A673 (cell line): ENCODE results near the gene SAMD13. TPM values are rescaled to one million over a fixed set of nuclear protein-coding genes. Genes with fewer than 3 reads are reported as not detected.
A peak's percentile ranks its signal among the peaks of the same experiment; 100 is the strongest.

Source experiments
- BruUV-seq: library from RNA; stranded (reverse); fragments of 400-500 nt; replicated peaks from 2 replicates; lab custom pipeline; 2021; lab: Mats Ljungman, UMichigan
- CTCF ChIA-PET: fragments of 300-600 bp; sonication (Branson Sonifier 250); formaldehyde crosslinking; loops from one replicate; lab custom pipeline; 2022; ENCODE audit warnings: antibody characterized with exemption; lab: Charles Lee
- POLR2A ChIA-PET: fragments of 300-600 bp; sonication (Branson Sonifier 250); formaldehyde crosslinking; loops from one replicate; lab custom pipeline; 2022; ENCODE audit warnings: antibody characterized with exemption; ENCODE audit not compliant: low non-redundant PET; lab: Charles Lee
- DNase-seq: peaks from one replicate; pipeline ENCODE4 v3.0.0-alpha.2; 2015; ENCODE audit warnings: low spot score
- H3K27ac ChIP-seq: fragments of 200-600 bp; sonication (generic); 2 replicates; pipeline ENCODE4 v1.5.1; 2016; ENCODE audit warnings: mixed run types, low read depth, mild to moderate bottlenecking, mixed read lengths, antibody characterized with exemption, low read length; ENCODE audit not compliant: poor library complexity, severe bottlenecking
- H3K27me3 ChIP-seq: fragments of 200-600 bp; sonication (generic); replicated peaks from 2 replicates; pipeline ENCODE4 v1.6.1; 2017; ENCODE audit warnings: mixed run types, low read depth, mild to moderate bottlenecking, mixed read lengths, antibody characterized with exemption, low read length; ENCODE audit not compliant: insufficient read depth, poor library complexity
- H3K36me3 ChIP-seq: fragments of 200-600 bp; sonication (generic); 2 replicates; pipeline ENCODE4 v1.6.1; 2016; ENCODE audit warnings: mixed run types, mild to moderate bottlenecking, mixed read lengths, antibody characterized with exemption, low read length; ENCODE audit not compliant: insufficient read depth, poor library complexity, severe bottlenecking
- H3K4me1 ChIP-seq: fragments of 200-600 bp; sonication (generic); 2 replicates; pipeline ENCODE4 v1.6.1; 2017; ENCODE audit warnings: mixed run types, mild to moderate bottlenecking, mixed read lengths, antibody characterized with exemption, low read length; ENCODE audit not compliant: insufficient read depth, poor library complexity, severe bottlenecking
- H3K4me3 ChIP-seq: fragments of 200-600 bp; sonication (generic); 2 replicates; pipeline ENCODE4 v1.5.1; 2016; ENCODE audit warnings: low read depth, mixed run types, mild to moderate bottlenecking, mixed read lengths, low read length; ENCODE audit not compliant: poor library complexity, severe bottlenecking
- H3K9me3 ChIP-seq: fragments of 200-600 bp; sonication (generic); 2 replicates; pipeline ENCODE4 v1.6.1; 2016; ENCODE audit warnings: mixed run types, low read depth, mild to moderate bottlenecking, mixed read lengths, antibody characterized with exemption, low read length; ENCODE audit not compliant: poor library complexity, severe bottlenecking
- EZH2 ChIP-seq: fragments of 200-600 bp; sonication (generic); IDR thresholded peaks from 2 replicates; pipeline ENCODE4 v1.6.1; 2017; ENCODE audit warnings: borderline replicate concordance, low read depth, mild to moderate bottlenecking, mixed read lengths, antibody characterized with exemption, low read length; ENCODE audit not compliant: poor library complexity, severe bottlenecking
- intact Hi-C: fragments of 100-400 bp; cut with micrococcal nuclease; formaldehyde crosslinking; loops from one replicate; pipeline ENCODE4 v1.10.0; 2022; ENCODE audit not compliant: unreplicated experiment
- total RNA-seq: library from RNA; stranded (reverse); gene quantifications from 2 replicates; pipeline ENCODE4 v1.2.3, GENCODE V29; 2021
- TF ChIP-seq, protein P1 (sequence below): fragments of 300-800, 200-600 bp; sonication (generic); conservative IDR thresholded peaks from 2 replicates; pipeline ENCODE4 v1.5.1; 2017; ENCODE audit warnings: low read depth, mild to moderate bottlenecking, antibody characterized with exemption, low read length, moderate library complexity, mixed read lengths

SAMD13 gene
- total RNA-seq, 1 experiment from 2014 or later = 1.2 TPM

DNA sequence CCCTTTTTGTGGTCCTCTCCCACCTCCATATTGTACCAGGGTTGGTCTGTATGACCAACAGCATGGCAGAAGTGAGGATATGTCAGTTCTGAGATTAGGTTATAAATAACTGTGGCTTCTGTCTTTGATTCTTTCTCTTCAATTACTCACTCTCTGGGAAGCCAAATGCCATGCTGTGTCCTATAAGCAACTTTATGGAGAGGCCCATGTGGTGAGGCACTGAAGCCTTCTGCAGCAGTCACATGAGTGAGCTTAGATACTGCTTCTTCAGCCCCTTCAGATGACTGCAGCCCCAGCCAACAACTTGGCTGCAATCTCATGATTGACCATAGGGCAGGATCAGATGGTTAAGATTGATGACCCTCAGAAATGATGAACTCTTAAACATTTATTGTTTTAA lies 34.0 kb upstream of the SAMD13 start:
- Histone ChIP-seq H3K9me3 (no peaks in the 10 kb centered on the region), H3K27ac (no peak overlapping the region), H3K36me3 (no peaks in the 10 kb centered on the region), H3K4me3 (no peak overlapping the region), H3K27me3 (no peaks in the 10 kb centered on the region), H3K4me1 (no peaks in the 10 kb centered on the region)
- peak; percentile 2 for DNase-seq
- no TSS peak for BruUV-seq
- TF ChIP-seq EZH2 = no peak
- TF ChIP-seq, protein P1, sequence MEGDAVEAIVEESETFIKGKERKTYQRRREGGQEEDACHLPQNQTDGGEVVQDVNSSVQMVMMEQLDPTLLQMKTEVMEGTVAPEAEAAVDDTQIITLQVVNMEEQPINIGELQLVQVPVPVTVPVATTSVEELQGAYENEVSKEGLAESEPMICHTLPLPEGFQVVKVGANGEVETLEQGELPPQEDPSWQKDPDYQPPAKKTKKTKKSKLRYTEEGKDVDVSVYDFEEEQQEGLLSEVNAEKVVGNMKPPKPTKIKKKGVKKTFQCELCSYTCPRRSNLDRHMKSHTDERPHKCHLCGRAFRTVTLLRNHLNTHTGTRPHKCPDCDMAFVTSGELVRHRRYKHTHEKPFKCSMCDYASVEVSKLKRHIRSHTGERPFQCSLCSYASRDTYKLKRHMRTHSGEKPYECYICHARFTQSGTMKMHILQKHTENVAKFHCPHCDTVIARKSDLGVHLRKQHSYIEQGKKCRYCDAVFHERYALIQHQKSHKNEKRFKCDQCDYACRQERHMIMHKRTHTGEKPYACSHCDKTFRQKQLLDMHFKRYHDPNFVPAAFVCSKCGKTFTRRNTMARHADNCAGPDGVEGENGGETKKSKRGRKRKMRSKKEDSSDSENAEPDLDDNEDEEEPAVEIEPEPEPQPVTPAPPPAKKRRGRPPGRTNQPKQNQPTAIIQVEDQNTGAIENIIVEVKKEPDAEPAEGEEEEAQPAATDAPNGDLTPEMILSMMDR = no peak
- intact Hi-C loops = no loop called here
- ChIA-PET CTCF (no interaction called here), POLR2A (no interaction called here)

DNA sequence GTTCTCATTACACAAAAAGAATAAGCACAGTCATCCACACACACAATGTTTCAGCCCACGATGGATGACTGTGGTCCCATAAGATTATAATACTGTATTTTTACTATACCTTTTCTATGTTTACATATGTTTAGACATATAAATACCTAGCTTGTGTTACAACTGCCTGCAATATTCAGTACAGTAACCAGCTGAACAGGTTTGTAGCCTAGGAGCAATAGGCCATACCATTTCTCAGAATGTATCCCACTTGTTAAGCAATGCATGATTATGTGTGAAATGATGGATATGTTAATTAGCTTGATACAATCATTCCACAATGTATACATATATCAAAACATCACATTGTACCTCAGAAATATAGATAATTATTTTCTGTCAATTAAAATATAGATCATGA lies 33.2 kb upstream of the SAMD13 start:
- H3K4me3 ChIP-seq = no peak overlapping the region
- no peak for TF ChIP-seq EZH2
- TF ChIP-seq, protein P1 = no peak
- intact Hi-C loops = no loop called here
- H3K4me1 ChIP-seq = no peaks in the 10 kb centered on the region
- H3K27me3 ChIP-seq = no peaks in the 10 kb centered on the region
- DNase-seq = no peak
- no peaks in the 10 kb centered on the region for H3K36me3 ChIP-seq
- ChIA-PET CTCF (no interaction called here), POLR2A (no interaction called here)
- H3K27ac ChIP-seq = no peak overlapping the region
- no peaks in the 10 kb centered on the region for H3K9me3 ChIP-seq
- no TSS peak for BruUV-seq

DNA sequence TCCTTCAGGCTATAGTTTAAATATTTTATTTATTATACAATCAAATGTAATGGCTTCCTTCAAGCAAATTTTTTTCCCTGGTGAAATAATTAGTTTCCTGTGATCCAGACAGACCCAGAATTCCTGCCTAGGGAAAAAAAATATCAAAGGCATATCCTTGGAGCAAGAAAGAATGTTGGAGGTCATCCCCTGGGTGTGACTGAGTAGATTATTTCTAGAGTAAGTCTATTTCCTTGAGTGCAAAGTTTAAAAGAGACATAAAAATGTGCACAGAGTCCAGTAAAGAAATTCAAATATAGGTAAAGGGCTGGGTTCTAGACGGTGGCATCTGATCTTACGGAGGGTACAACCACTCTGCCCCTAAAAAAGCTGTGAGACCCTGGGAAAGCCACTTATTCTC lies 32.2 kb upstream of the SAMD13 start:
- no peak overlapping the region for H3K27ac ChIP-seq
- TF ChIP-seq, protein P1 = no peak
- TF ChIP-seq EZH2 = no peak
- H3K36me3 ChIP-seq = no peaks in the 10 kb centered on the region
- H3K9me3 ChIP-seq = no peaks in the 10 kb centered on the region
- no peak overlapping the region for H3K4me3 ChIP-seq
- intact Hi-C loops = no loop called here
- BruUV-seq = no TSS peak
- CTCF ChIA-PET = no interaction called here
- H3K4me1 ChIP-seq = no peaks in the 10 kb centered on the region
- POLR2A ChIA-PET = no interaction called here
- H3K27me3 ChIP-seq = no peaks in the 10 kb centered on the region
- no peak for DNase-seq
